GM12801 (cell line): ENCODE results near the gene NCK2.

Experiments
- CTCF ChIP-seq: IDR thresholded peaks from one replicate; pipeline ENCODE4 v1.5.1; 2011; ENCODE audit warnings: control low read depth; ENCODE audit not compliant: insufficient read length; ENCODE audit errors: extremely low read depth

NCK2 gene

GRCh38 chr2:105752691-105753358 lies 8.1 kb downstream of the NCK2 start:
- TF ChIP-seq CTCF: no peak

DNA sequence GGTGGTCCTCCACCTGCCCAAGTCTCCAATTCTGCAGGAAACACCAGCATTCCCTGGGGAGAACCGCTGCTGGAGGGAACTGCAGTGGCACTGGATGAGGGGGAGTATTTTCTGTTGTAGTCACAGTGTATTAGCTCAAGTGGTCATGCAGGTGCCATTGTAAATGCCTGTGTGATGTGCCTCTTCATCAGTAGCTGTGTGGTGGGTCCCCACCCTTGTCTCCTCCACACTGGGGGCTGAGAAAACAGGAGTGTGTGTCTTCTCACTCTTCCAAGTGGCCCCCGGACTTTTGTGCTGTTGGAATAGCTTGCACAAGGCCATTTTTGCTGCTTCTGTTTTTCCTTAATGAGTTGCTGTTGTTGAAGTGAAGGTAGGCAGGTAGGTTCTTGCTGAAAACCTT lies 8.7 kb downstream of the NCK2 start:
- no peak for TF ChIP-seq CTCF

GRCh38 chr2:105754011-105754410 lies 9.3 kb downstream of the NCK2 start:
- TF ChIP-seq CTCF: no peak

DNA sequence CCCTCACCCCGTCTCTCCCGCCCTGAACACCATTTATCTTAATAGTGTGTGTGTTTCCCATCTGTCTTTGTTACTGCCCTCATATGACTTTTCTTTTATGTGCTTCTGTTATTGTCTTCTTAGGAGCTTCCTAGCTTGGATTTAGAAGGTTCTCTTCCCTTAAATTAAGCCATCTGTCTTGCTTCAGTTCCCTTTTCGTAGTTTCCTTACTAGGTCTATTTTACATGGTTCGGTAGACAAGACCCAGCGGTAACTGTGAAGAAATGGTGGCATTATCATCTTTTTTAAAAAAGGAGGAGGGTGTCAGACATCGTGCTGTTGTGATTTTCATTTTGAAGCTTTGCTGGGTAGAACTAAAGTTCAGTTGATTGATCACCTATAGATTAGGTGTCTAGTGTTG lies 10.3 kb downstream of the NCK2 start:
- TF ChIP-seq CTCF: no peak

DNA sequence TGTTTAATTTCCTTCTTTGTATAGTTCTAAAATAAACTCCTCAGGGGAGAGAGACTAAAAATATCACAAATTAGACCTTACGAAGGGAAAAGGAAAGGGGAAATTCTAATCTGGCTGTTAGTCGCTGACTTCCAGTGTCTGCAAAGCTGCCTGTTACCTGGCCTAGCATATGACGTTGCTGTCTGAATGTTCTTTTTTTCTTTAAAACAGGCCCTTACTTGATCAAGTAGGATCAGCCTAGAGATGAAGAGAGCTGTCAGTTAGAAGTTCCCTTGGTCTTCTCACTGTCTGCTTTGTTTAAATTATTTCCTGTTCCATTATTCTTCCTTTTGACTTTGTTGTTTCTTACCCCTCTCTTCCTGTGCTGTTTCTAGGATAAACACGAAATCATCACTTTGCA lies 11.2 kb downstream of the NCK2 start:
- TF ChIP-seq CTCF: no peak

DNA sequence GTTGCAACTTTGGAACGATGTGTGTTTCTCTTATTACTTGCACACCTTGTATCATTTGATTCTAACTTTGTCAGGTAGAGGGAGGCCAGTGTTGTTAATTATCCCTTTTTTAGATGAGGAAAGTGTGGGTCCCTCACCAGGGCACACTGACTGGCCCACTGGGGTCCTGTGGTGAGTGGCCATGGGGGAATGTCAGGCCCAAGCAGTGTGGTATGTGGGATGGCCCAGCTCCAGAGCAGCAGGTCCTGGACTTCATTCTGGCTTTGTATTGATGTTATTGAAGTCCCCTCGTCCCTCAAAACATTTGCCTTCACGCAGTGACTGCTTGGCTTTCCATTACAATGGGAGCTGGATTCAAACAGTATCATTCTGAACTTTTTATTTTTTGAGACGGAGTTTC lies 11.7 kb downstream of the NCK2 start:
- no peak for TF ChIP-seq CTCF

- no peak for TF ChIP-seq CTCF
Observed at GRCh38 chr2:105757433-105757832, 12.7 kb downstream of the NCK2 start.

DNA sequence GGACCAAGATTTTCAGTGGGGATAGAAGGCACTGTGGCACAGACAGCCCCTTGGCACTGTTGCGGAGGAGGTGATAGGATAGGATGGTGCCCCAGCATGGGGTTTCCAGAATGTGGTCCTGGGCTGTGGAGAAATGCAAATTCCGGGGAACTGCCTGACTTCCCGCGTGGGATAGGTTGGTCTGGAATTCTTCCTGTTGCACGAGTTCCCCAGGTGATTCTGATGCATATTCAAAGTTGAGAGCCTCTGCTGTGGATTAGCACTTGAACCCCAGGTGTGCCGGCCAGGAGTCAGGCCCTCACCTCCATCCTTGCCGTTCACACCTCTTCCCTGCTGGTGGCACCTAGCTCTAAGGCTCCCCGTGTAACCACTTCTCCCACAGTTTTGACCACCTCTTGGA lies 15.5 kb downstream of the NCK2 start:
- no peak for TF ChIP-seq CTCF
